Lung (tissue), 12 donors: ENCODE measurements around the gene UCHL1. TPM values are rescaled to one million over a fixed set of nuclear protein-coding genes. Genes with fewer than 3 reads are reported as not detected.

Experiments used
- ATAC-seq: fragments of 200-7000 bp; cut with Tn5 transposase; one replicate; pipeline ENCODE4 v1.9.1; 2020; ENCODE audit warnings: moderate number of reproducible peaks; ENCODE audit not compliant: insufficient read depth, low FRiP score
- DNase-seq, 3 donors: peaks; one replicate each; pipeline ENCODE4 v3.0.0-alpha.2; 2013 to 2017
- H3K27ac ChIP-seq, 2 donors: one replicate each; pipeline ENCODE4 v1.5.1; 2013; ENCODE audit warnings: mild to moderate bottlenecking in 2 of 2, moderate library complexity in 2 of 2, control low read depth in 1 of 2, inconsistent platforms in 1 of 2, low read depth in 1 of 2, low read length in 1 of 2
- H3K27me3 ChIP-seq, 3 donors: one replicate each; pipeline ENCODE4 v1.5.1; 2013; ENCODE audit warnings: low read length in 2 of 3; ENCODE audit not compliant: control insufficient read depth in 3 of 3, insufficient read depth in 3 of 3
- H3K36me3 ChIP-seq, 4 donors: one replicate each; pipeline ENCODE4 v1.5.1; 2013; ENCODE audit warnings: low read length in 4 of 4, mild to moderate bottlenecking in 1 of 4, moderate library complexity in 1 of 4; ENCODE audit not compliant: control insufficient read depth in 4 of 4, insufficient read depth in 4 of 4
- H3K4me1 ChIP-seq, 5 donors: one replicate each; pipeline ENCODE4 v1.5.1; 2013; ENCODE audit warnings: low read length in 5 of 5, mild to moderate bottlenecking in 2 of 5, moderate library complexity in 1 of 5; ENCODE audit not compliant: control insufficient read depth in 5 of 5, insufficient read depth in 5 of 5
- H3K4me3 ChIP-seq: one replicate; pipeline ENCODE4 v1.5.1; 2013; ENCODE audit warnings: mild to moderate bottlenecking, control low read depth, moderate library complexity
- H3K9ac ChIP-seq, 2 donors: one replicate each; pipeline ENCODE4 v1.5.1; 2013; ENCODE audit warnings: low read length in 2 of 2, control low read depth in 1 of 2; ENCODE audit not compliant: insufficient read depth in 1 of 2
- H3K9me3 ChIP-seq, 4 donors: one replicate each; pipeline ENCODE4 v1.5.1; 2013; ENCODE audit warnings: low read length in 3 of 4, mild to moderate bottlenecking in 1 of 4, moderate library complexity in 1 of 4; ENCODE audit not compliant: control insufficient read depth in 4 of 4, insufficient read depth in 3 of 4
- WGBS, 2 donors: extraction: QIAGEN DNeasy Blood & Tissue Kit; methylation state at CpG; one replicate each; pipeline ENCODE4 v1.1.7; 2013; 5-methylcytosine and 5-hydroxymethylcytosine counted together
- polyA plus RNA-seq, 2 donors: library from polyadenylated mRNA; stranded (reverse); fragments of 200-250 nt; gene quantifications; one replicate each; pipeline ENCODE4 v1.2.1, GENCODE V29; 2013
- total RNA-seq, 2 donors: library from RNA; depleted of rRNA in 1 of 2; stranded (reverse); fragments of >200 nt in 1 of 2; gene quantifications; one replicate each; pipeline ENCODE4 v1.2.1, GENCODE V29; 2014 to 2021
- TF ChIP-seq, protein P1 (sequence below): IDR thresholded peaks from 2 replicates; pipeline ENCODE4 v1.5.1; 2012; ENCODE audit warnings: mild to moderate bottlenecking; ENCODE audit errors: control extremely low read depth, extremely low read depth
- donor health status: control.
- donor health status: control.
- donor health status: Bipolar disorder and iron deficiency.
- donor health status: healthy.
- donor health status: DM: yes; HTN: yes; CAD: no.

UCHL1 gene
- total and polyA plus RNA-seq, 4 donors: 6.9 to 38.2 (median 13.5) TPM

DNA sequence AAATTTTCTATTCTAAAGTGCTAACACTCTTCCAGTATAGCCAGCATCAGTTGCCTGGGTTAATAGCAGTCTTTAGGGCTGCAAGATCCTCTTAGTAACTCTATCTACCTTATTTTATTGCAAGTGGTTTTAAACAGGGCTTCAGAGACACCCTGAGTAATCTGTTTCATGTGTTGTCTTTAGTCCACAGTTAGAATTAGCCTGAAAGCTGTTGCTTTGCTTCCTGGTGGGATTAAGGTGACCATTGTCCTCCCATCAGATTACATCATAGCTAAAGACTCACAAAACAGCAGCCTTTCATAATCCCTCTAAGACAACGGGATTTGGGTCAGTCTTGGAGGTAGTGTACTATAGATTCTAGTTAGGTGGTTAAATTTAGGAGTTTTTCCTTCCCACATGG, 7.5 kb downstream of the UCHL1 start:
- H3K4me1 ChIP-seq: peaks cover 0 to 2% (median 0%) of the 10 kb centered on the region in 5 donors
- DNase-seq (no peak), ATAC-seq (no peak)
- H3K9me3 ChIP-seq: no peaks in the 10 kb centered on the region
- H3K27me3 ChIP-seq: no peaks in the 10 kb centered on the region
- H3K27ac ChIP-seq: no peak overlapping the region
- no peak overlapping the region for H3K9ac ChIP-seq
- no peaks in the 10 kb centered on the region for H3K36me3 ChIP-seq
- no peak overlapping the region for H3K4me3 ChIP-seq
- TF ChIP-seq, protein P1, sequence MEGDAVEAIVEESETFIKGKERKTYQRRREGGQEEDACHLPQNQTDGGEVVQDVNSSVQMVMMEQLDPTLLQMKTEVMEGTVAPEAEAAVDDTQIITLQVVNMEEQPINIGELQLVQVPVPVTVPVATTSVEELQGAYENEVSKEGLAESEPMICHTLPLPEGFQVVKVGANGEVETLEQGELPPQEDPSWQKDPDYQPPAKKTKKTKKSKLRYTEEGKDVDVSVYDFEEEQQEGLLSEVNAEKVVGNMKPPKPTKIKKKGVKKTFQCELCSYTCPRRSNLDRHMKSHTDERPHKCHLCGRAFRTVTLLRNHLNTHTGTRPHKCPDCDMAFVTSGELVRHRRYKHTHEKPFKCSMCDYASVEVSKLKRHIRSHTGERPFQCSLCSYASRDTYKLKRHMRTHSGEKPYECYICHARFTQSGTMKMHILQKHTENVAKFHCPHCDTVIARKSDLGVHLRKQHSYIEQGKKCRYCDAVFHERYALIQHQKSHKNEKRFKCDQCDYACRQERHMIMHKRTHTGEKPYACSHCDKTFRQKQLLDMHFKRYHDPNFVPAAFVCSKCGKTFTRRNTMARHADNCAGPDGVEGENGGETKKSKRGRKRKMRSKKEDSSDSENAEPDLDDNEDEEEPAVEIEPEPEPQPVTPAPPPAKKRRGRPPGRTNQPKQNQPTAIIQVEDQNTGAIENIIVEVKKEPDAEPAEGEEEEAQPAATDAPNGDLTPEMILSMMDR: no peak
- 77 to 89% methylated on average over 1 of the region's 1 CpG for WGBS, 2 donors

DNA sequence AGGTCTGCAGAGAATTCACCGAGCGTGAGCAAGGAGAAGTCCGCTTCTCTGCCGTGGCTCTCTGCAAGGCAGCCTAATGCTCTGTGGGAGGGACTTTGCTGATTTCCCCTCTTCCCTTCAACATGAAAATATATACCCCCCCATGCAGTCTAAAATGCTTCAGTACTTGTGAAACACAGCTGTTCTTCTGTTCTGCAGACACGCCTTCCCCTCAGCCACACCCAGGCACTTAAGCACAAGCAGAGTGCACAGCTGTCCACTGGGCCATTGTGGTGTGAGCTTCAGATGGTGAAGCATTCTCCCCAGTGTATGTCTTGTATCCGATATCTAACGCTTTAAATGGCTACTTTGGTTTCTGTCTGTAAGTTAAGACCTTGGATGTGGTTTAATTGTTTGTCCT, 11.3 kb downstream of the UCHL1 start:
- 82 to 92% methylated on average over 7 of the region's 7 CpGs for WGBS, 2 donors
- peaks cover 0 to 2% (median 0%) of the 10 kb centered on the region in 5 donors for H3K4me1 ChIP-seq
- no peak overlapping the region for H3K4me3 ChIP-seq
- TF ChIP-seq, protein P1: no peak
- H3K27me3 ChIP-seq: no peaks in the 10 kb centered on the region
- H3K27ac ChIP-seq: no peak overlapping the region
- ATAC-seq (no peak), DNase-seq (no peak)
- no peak overlapping the region for H3K9ac ChIP-seq
- H3K9me3 ChIP-seq: no peaks in the 10 kb centered on the region
- no peaks in the 10 kb centered on the region for H3K36me3 ChIP-seq

DNA sequence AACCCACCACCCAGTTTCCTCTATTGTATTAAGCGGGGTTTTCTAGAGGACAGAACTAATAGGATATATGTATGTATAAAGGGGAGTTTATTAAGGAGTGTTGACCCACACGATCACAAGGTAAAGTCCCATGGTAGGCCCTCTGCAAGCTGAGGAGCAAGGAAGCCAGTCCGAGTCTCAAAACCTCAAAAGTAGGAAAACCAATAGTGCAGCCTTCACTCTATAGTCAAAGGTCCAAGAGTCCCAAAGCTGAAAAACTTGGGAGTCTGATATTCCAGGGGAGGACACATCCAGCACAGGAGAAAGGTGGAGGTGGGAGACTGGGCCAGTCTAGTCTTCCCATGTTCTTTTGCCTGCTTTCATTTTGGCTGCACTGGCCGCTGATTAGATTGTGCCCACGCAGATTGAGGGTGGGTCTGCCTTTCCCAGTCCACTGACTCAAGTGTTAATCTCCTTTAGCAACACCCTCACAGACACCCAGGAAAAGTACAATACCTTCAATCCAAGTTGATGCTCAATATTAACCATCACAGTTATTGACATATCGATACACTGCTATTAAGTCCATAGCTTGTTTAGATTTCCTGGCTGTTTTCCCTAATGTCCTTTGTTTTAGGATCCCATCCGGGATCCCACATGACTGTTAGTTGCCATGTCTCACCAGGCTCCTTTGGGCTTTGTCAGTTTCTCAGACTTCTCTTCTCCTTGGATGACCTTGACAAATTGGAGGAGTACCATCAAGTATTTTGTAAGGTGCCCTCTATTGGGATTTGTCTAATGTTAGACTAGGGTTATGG, 12.2 kb downstream of the UCHL1 start:
- no peak overlapping the region for H3K4me3 ChIP-seq
- WGBS, 2 donors: 95 to 96% methylated on average over 7 of the region's 7 CpGs
- H3K27ac ChIP-seq: no peak overlapping the region
- TF ChIP-seq, protein P1: no peak
- H3K9me3 ChIP-seq: no peaks in the 10 kb centered on the region
- no peak overlapping the region for H3K9ac ChIP-seq
- ATAC-seq (no peak), DNase-seq (no peak)
- no peaks in the 10 kb centered on the region for H3K36me3 ChIP-seq
- H3K27me3 ChIP-seq: no peaks in the 10 kb centered on the region
- H3K4me1 ChIP-seq: peaks cover 0 to under 1% (median 0%) of the 10 kb centered on the region in 5 donors
